ENCODE measurements around the gene PSMB11.

DNA sequence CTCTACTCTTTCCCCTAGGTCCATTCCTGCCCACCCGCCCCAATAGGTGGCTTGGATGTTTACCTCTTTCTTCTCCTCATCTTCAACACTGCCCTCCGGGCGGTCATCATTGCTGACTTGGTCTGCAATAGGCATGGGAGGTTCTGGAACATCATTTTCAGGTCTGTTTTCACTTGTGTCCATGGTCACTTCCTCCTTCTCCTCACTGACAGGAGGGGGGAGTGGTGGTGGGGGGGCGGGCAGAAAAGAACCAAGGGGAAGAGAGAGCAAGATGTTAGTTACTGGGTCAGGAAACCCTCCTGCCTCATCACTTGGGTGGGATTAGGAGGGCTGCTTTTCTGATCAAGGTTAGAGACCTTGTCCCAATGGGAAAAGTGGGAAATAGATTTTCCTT lies 27.4 kb downstream of the PSMB11 start:
- TF ChIP-seq POLR2A (IDR thresholded peaks at IDR 0.05) (no peak), POLR2AphosphoS5 (IDR thresholded peaks at IDR 0.05) (no peak)
- TF ChIP-seq, protein P1, sequence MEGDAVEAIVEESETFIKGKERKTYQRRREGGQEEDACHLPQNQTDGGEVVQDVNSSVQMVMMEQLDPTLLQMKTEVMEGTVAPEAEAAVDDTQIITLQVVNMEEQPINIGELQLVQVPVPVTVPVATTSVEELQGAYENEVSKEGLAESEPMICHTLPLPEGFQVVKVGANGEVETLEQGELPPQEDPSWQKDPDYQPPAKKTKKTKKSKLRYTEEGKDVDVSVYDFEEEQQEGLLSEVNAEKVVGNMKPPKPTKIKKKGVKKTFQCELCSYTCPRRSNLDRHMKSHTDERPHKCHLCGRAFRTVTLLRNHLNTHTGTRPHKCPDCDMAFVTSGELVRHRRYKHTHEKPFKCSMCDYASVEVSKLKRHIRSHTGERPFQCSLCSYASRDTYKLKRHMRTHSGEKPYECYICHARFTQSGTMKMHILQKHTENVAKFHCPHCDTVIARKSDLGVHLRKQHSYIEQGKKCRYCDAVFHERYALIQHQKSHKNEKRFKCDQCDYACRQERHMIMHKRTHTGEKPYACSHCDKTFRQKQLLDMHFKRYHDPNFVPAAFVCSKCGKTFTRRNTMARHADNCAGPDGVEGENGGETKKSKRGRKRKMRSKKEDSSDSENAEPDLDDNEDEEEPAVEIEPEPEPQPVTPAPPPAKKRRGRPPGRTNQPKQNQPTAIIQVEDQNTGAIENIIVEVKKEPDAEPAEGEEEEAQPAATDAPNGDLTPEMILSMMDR (IDR thresholded peaks at IDR 0.05): no peak
